BJ (cell line): ENCODE data around the gene MLLT3. TPM values are rescaled to one million over a fixed set of nuclear protein-coding genes. Genes with fewer than 3 reads are reported as not detected.

Source experiments
- CTCF ChIA-PET: fragments of 350-600 bp; formaldehyde crosslinking; extraction: SDS; loops from one replicate; lab custom pipeline; 2021; ENCODE audit warnings: antibody characterized with exemption, inconsistent platforms; lab: Yijun Ruan, JAX
- POLR2A ChIA-PET: fragments of 300-600 bp; sonication (Branson Sonifier 250); formaldehyde crosslinking; extraction: SDS; loops from one replicate; lab custom pipeline; 2021; ENCODE audit warnings: antibody characterized with exemption; lab: Charles Lee
- DNase-seq: peaks from one replicate; pipeline ENCODE4 v3.0.0-alpha.2; 2011; ENCODE audit warnings: low read depth
- H3K27me3 ChIP-seq: 2 replicates; pipeline ENCODE4 v1.6.0; 2011; ENCODE audit warnings: low read length; ENCODE audit not compliant: control insufficient read depth, insufficient read depth
- H3K36me3 ChIP-seq: 2 replicates; pipeline ENCODE4 v1.5.1; 2011; ENCODE audit warnings: low read length; ENCODE audit not compliant: control insufficient read depth, insufficient read depth
- H3K4me3 ChIP-seq: 2 replicates; pipeline ENCODE4 v1.5.1; 2011; ENCODE audit warnings: low read depth, mild to moderate bottlenecking, control low read depth, low read length
- polyA plus RNA-seq: library from polyadenylated mRNA; depleted of rRNA; stranded (reverse); fragments of >200 nt; gene quantifications from 2 replicates; pipeline ENCODE4 v1.2.3, GENCODE V29; 2011
- TF ChIP-seq, protein P1 (sequence below): IDR thresholded peaks from 2 replicates; pipeline ENCODE4 v1.5.1; 2011; ENCODE audit warnings: low read depth, mild to moderate bottlenecking, control low read depth, inconsistent platforms, low read length, moderate library complexity; ENCODE audit not compliant: insufficient read depth

Gene MLLT3
- polyA plus RNA-seq, 1 experiment = 13.8 TPM

- TF ChIP-seq, protein P1, sequence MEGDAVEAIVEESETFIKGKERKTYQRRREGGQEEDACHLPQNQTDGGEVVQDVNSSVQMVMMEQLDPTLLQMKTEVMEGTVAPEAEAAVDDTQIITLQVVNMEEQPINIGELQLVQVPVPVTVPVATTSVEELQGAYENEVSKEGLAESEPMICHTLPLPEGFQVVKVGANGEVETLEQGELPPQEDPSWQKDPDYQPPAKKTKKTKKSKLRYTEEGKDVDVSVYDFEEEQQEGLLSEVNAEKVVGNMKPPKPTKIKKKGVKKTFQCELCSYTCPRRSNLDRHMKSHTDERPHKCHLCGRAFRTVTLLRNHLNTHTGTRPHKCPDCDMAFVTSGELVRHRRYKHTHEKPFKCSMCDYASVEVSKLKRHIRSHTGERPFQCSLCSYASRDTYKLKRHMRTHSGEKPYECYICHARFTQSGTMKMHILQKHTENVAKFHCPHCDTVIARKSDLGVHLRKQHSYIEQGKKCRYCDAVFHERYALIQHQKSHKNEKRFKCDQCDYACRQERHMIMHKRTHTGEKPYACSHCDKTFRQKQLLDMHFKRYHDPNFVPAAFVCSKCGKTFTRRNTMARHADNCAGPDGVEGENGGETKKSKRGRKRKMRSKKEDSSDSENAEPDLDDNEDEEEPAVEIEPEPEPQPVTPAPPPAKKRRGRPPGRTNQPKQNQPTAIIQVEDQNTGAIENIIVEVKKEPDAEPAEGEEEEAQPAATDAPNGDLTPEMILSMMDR = no peak
- H3K27me3 ChIP-seq = no peaks in the 10 kb centered on the region
- H3K4me3 ChIP-seq = no peak overlapping the region
- CTCF ChIA-PET = interaction anchor here (0.8 kb wide), 1 partner anchor 19 kb away, joined by 3 read pairs; no protein-coding TSS in a partner anchor
- no peak for DNase-seq
- H3K36me3 ChIP-seq = no peaks in the 10 kb centered on the region
- POLR2A ChIA-PET = no interaction called here
Observed at GRCh38 chr9:20405078-20405477, 217.2 kb downstream of the MLLT3 start.

- H3K4me3 ChIP-seq = no peak overlapping the region
- DNase-seq = no peak
- H3K27me3 ChIP-seq = no peaks in the 10 kb centered on the region
- POLR2A ChIA-PET = no interaction called here
- TF ChIP-seq, protein P1 = no peak
- CTCF ChIA-PET = interaction anchor here (0.8 kb wide), 1 partner anchor 19 kb away, joined by 3 read pairs; no protein-coding TSS in a partner anchor
- no peaks in the 10 kb centered on the region for H3K36me3 ChIP-seq
Observed at GRCh38 chr9:20404192-20404813, 218.0 kb downstream of the MLLT3 start.

GRCh38 chr9:20403346-20403745, 219.0 kb downstream of the MLLT3 start:
- DNase-seq = no peak
- Histone ChIP-seq H3K36me3 (no peaks in the 10 kb centered on the region), H3K4me3 (no peak overlapping the region), H3K27me3 (no peaks in the 10 kb centered on the region)
- TF ChIP-seq, protein P1 = no peak
- POLR2A ChIA-PET = no interaction called here
- CTCF ChIA-PET = no interaction called here

DNA sequence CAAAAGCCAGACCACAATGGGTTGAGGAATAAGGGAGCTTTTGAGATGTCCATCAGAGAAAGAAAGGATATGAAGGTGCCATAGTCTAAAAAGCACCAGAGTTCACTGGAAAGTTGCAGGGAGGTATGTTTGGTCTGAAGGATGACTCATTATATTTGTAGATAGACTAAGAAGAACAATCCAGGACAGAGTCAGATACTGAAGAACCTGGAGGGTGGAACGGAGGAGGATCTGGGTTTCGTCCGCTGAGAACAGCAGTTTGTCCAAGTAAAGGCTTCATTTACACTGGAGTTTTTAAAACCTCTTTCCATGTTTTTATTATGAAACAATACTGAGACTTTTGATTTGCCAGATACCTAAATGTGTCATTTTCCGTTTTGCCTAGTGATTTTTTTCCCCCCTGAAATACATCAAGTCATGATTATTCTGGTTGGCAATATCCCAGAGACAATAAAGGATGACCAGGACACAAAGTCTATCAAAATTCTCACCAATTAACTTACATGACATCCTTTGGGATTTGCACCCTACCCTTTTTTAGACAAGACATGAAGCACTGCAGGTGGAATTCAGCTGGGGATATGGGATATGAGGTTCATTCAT, 219.9 kb downstream of the MLLT3 start:
- no peak overlapping the region for H3K4me3 ChIP-seq
- ChIA-PET CTCF (no interaction called here), POLR2A (no interaction called here)
- no peak for DNase-seq
- H3K27me3 ChIP-seq = no peaks in the 10 kb centered on the region
- TF ChIP-seq, protein P1 = no peak
- H3K36me3 ChIP-seq = no peaks in the 10 kb centered on the region

- CTCF ChIA-PET = interaction anchor here (0.6 kb wide), 1 partner anchor 642 kb away, joined by 3 read pairs; no protein-coding TSS in a partner anchor
Observed at GRCh38 chr9:20398536-20399338, 223.6 kb downstream of the MLLT3 start.

More at GRCh38 chr9:20398536-20399338, 223.6 kb downstream of the MLLT3 start:
- H3K27me3 ChIP-seq = no peaks in the 10 kb centered on the region
- TF ChIP-seq, protein P1 = no peak
- no peak for DNase-seq
- H3K36me3 ChIP-seq = no peaks in the 10 kb centered on the region
- POLR2A ChIA-PET = no interaction called here
- no peak overlapping the region for H3K4me3 ChIP-seq
